BLaER1 (cell line): Measurements from ENCODE around the gene ACTL7A.

Experiments used
- H3K27ac ChIP-seq: shearing (Covaris generic); formaldehyde crosslinking; 2 replicates; pipeline ENCODE4 v1.8.1; 2022
- H3K27me3 ChIP-seq: shearing (Covaris generic); formaldehyde crosslinking; 2 replicates; pipeline ENCODE4 v1.8.1; 2022
- H3K36me3 ChIP-seq: shearing (Covaris generic); formaldehyde crosslinking; 2 replicates; pipeline ENCODE4 v1.8.1; 2022
- H3K4me1 ChIP-seq: shearing (Covaris generic); formaldehyde crosslinking; 2 replicates; pipeline ENCODE4 v1.8.1; 2022
- H3K4me2 ChIP-seq: shearing (Covaris generic); formaldehyde crosslinking; 2 replicates; pipeline ENCODE4 v1.8.1; 2022
- H3K4me3 ChIP-seq: shearing (Covaris generic); formaldehyde crosslinking; 2 replicates; pipeline ENCODE4 v1.8.1; 2022
- H3K9ac ChIP-seq: shearing (Covaris generic); formaldehyde crosslinking; 2 replicates; pipeline ENCODE4 v1.8.1; 2022
- H3K9me3 ChIP-seq: shearing (Covaris generic); formaldehyde crosslinking; 2 replicates; pipeline ENCODE4 v1.8.1; 2022
- H4K20me1 ChIP-seq: shearing (Covaris generic); formaldehyde crosslinking; 2 replicates; pipeline ENCODE4 v1.8.1; 2022
- Cebpa-rat ChIP-seq: shearing (Covaris generic); IDR thresholded peaks from 2 replicates; pipeline ENCODE4 v1.8.1; 2022

ACTL7A gene

DNA sequence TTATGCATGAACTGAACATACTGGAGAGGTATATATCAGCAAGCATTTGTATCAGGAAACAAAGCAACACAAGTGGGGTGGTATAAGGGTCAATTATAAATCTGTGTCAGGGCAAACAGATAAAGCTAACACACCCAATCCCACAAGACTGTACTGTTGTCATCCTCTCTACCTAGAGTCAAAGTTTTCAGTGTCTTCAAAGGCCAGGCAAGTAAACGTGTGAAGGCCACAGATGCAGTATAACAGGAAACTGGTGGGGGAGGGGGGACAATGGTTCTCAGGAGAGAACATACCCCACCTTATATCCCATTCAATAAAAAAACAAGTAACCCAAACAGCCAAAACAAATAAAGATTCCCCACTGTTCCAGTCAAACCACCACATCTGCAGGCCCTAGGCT, 49.8 kb downstream of the ACTL7A start:
- no peak overlapping the region for H3K4me2 ChIP-seq
- H3K27ac ChIP-seq = no peak overlapping the region
- TF ChIP-seq Cebpa-rat = no peak
- no peaks in the 10 kb centered on the region for H3K4me1 ChIP-seq
- H4K20me1 ChIP-seq = no peaks in the 10 kb centered on the region
- H3K27me3 ChIP-seq = no peaks in the 10 kb centered on the region
- no peak overlapping the region for H3K4me3 ChIP-seq
- no peaks in the 10 kb centered on the region for H3K9me3 ChIP-seq
- peaks cover 81% of the 10 kb centered on the region for H3K36me3 ChIP-seq
- no peak overlapping the region for H3K9ac ChIP-seq
